Thyroid gland (tissue), 4 donors: ENCODE data around the gene SPECC1. TPM values are rescaled to one million over a fixed set of nuclear protein-coding genes. Genes with fewer than 3 reads are reported as not detected.
A peak's percentile ranks its signal among the peaks of the same experiment; 100 is the strongest.
"Not testable (repeated sequence)": the region's sequence is repeated elsewhere in the genome, so short reads cannot be mapped to it uniquely, and the experiment has no call there.

ENCODE experiments used
- DNase-seq, 2 donors: peaks; one replicate each; pipeline ENCODE4 v3.0.0-alpha.2; 2019
- H3K27ac ChIP-seq, 3 donors: fragments of 200-600 bp; sonication (generic); 1 replicate in 2 of 3; 2 replicates in 1 of 3; pipeline ENCODE4 v1.5.1; 2016 to 2019; ENCODE audit warnings: mild to moderate bottlenecking in 1 of 3, moderate library complexity in 1 of 3
- H3K27me3 ChIP-seq: fragments of 200-600 bp; sonication (generic); one replicate; pipeline ENCODE4 v1.5.1; 2019
- H3K36me3 ChIP-seq, 2 donors: fragments of 200-600 bp; sonication (generic); one replicate each; pipeline ENCODE4 v1.5.1; 2016 to 2019
- H3K4me1 ChIP-seq, 2 donors: fragments of 200-600 bp; sonication (generic); one replicate each; pipeline ENCODE4 v1.5.1; 2017 to 2019
- H3K4me3 ChIP-seq, 3 donors: fragments of 200-600 bp; sonication (generic); replicated peaks in 1 of 3; 1 replicate in 2 of 3; 2 replicates in 1 of 3; pipeline ENCODE4 v1.5.1; 2016; ENCODE audit warnings: mild to moderate bottlenecking in 1 of 3
- H3K9me3 ChIP-seq: fragments of 200-600 bp; sonication (generic); one replicate; pipeline ENCODE4 v1.5.1; 2017
- POLR2A ChIP-seq, 2 donors: fragments of 450-650 bp; IDR thresholded peaks; one replicate each; pipeline ENCODE4 v1.6.1; 2017; ENCODE audit warnings: antibody characterized with exemption in 2 of 2, mild to moderate bottlenecking in 2 of 2, moderate library complexity in 1 of 2
- WGBS, 2 donors: methylation state at CpG; one replicate each; pipeline ENCODE4 v1.1.5; 2017; 5-methylcytosine and 5-hydroxymethylcytosine counted together
- intact Hi-C: fragments of 100-400 bp; cut with DNase I; formaldehyde crosslinking; loops from one replicate; pipeline ENCODE4 v1.15.1; 2023
- total RNA-seq, 4 donors: library from RNA; depleted of rRNA; stranded (reverse); fragments of >200 nt; gene quantifications; one replicate each; pipeline ENCODE4 v1.2.3, GENCODE V29; 2016
- TF ChIP-seq, protein P1 (sequence below), 6 experiments: fragments of 200-600 bp in 3 of 6; fragments of 450-650 bp in 3 of 6; sonication (generic) in 3 of 6; IDR thresholded peaks; one replicate each; pipeline ENCODE4 v1.5.1; 2016 to 2019; ENCODE audit warnings: antibody characterized with exemption in 6 of 6, mild to moderate bottlenecking in 2 of 6, inconsistent platforms in 1 of 6, moderate library complexity in 1 of 6

The SPECC1 gene
- total RNA-seq, 4 donors from 2014 or later = 19.8 to 41.5 (median 24.4) TPM

DNA sequence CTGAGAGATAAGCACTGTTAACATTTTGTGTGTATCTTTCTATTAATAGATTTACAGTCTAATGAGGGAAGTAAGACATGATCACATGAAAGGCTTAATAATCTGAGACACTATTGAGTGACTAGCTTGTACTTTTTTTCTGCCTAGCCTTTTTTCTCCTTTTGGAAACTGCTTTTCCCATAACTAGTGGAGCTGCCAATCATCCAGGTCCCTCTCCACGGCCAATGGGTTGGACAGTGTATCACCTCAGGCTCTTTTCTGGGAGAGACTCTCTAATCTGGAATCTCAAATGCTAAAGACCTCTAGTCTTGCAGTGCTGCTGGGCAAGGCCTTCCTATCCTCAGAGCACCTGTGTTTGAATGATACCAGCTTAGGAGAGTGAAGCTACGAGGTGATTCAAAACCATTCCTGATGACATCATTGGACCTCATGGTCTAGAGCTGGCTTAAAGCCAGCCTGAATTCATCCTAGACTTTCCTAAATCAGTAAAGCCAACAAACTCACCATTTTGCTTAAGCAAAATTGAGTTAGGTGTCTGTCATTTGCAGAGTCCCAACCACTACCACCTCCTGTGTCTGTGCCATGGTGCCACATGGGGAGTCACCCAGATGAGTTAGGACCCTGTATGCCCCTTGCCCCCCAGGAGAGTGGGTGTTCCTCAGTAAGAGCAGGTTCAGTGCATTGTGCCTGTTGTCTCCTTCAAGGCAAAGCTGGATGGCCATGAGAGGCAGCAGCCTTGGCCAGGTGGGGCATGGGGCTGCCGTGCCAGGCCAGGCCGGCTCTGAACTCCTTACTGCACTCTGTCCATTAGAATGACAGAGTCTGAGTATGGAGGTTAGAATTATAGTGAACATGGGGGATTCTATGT lies 62.9 kb downstream of the SPECC1 start:
- H3K36me3 ChIP-seq = no peaks in the 10 kb centered on the region
- no peaks in the 10 kb centered on the region for H3K9me3 ChIP-seq
- H3K4me1 ChIP-seq = no peaks in the 10 kb centered on the region
- DNase-seq = no peak
- TF ChIP-seq POLR2A (IDR thresholded peaks at IDR 0.05) = no peak
- TF ChIP-seq, protein P1, sequence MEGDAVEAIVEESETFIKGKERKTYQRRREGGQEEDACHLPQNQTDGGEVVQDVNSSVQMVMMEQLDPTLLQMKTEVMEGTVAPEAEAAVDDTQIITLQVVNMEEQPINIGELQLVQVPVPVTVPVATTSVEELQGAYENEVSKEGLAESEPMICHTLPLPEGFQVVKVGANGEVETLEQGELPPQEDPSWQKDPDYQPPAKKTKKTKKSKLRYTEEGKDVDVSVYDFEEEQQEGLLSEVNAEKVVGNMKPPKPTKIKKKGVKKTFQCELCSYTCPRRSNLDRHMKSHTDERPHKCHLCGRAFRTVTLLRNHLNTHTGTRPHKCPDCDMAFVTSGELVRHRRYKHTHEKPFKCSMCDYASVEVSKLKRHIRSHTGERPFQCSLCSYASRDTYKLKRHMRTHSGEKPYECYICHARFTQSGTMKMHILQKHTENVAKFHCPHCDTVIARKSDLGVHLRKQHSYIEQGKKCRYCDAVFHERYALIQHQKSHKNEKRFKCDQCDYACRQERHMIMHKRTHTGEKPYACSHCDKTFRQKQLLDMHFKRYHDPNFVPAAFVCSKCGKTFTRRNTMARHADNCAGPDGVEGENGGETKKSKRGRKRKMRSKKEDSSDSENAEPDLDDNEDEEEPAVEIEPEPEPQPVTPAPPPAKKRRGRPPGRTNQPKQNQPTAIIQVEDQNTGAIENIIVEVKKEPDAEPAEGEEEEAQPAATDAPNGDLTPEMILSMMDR (IDR thresholded peaks at IDR 0.05) = no peak
- H3K27ac ChIP-seq = no peak overlapping the region
- 90 to 92% methylated on average over 4 of the region's 4 CpGs for WGBS, 2 donors
- intact Hi-C loops = no loop called here
- H3K27me3 ChIP-seq = no peaks in the 10 kb centered on the region
- no peak overlapping the region for H3K4me3 ChIP-seq

DNA sequence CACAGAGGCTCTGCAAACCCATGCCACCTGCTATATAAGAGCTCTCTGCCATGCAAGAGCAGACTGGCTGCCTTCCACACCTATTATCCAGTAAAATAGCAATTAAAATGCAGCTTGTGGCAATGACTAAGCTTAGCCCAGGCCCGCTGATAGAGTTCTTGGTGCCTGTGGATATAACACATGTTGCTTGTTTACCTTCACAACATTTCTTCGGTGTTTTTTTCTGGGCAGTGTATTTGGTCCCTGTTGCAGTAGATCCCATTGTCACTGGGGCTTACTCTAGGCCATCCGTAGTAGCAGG lies 63.5 kb downstream of the SPECC1 start:
- Histone ChIP-seq H3K4me1 (no peaks in the 10 kb centered on the region), H3K27ac (no peak overlapping the region)

DNA sequence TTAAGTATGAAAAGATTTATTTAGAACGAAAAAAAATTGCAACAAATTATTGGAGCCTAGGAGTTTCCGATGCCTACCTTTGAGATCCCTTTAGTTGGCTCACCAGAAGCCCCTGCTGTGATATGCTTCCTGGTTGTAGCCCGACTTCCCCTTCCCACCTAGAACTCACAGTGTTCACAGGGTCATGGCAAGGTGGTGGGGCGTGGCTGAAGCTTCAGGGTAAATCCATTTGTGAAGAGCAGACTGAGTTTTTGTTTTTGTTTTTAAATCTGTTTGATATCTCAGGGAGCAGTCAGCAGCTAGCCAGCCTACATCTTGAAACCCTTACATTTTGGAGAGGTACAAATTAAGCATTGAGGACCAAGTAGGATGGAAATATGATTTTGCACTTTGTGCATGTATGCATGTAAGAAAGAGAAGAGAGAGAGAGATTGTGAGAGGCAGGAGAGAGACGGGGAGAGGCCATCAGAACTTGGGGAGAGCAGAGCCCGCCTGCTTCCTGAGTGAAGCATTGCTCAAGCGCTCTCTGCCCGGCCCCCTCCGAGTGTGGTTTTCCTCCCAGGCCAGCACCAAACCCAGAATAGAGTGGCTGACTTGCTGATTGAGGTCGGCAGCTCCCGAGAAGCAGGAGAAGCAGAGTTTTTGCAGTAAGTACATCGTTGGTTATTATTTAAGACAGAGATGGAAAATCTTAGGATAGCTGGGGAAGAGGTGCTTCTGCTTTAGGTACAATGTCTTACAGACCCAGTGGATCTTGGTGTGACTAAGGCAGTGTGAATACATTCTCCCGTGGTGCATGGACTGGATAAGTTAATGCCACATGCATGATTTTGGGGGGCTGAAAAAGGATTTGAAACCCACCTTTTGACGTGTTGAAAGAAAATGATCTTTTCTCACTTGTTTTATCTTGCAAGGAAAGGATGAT lies 64.2 kb downstream of the SPECC1 start:
- TF ChIP-seq, protein P1 (IDR thresholded peaks at IDR 0.05) = no peak
- peak in 1 of 2 donors; percentile 27 for TF ChIP-seq POLR2A (IDR thresholded peaks at IDR 0.05)
- WGBS, 2 donors = 50 to 51% methylated on average over 14 of the region's 14 CpGs

More for the DNA sequence above, 63.5 kb downstream of the SPECC1 start:
- TF ChIP-seq POLR2A (IDR thresholded peaks at IDR 0.05) = no peak
- H3K36me3 ChIP-seq = no peaks in the 10 kb centered on the region
- intact Hi-C loops = no loop called here
- no peak overlapping the region for H3K4me3 ChIP-seq
- no peak for DNase-seq
- H3K27me3 ChIP-seq = no peaks in the 10 kb centered on the region
- WGBS, 2 donors = 92 to 98% methylated on average over 3 of the region's 3 CpGs
- no peaks in the 10 kb centered on the region for H3K9me3 ChIP-seq

DNA sequence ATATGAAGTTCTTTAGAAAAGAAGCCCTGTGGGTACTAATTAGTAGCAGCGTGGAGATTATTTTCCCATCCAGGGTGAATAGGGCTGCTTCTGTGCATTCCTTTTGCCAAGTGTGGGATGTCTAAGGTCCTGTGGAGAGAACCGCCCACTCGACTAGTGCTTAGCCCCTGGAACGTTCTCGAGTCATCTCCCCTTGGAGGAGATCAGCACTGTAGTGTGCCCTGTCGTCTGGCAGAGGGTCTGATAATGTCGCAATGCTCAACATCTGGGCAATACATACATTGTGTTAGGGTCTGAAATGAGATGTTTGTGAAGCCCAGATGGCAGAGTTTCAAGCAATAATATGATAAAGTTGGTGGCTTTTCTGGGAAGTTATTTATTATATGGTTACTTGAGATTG lies 64.8 kb downstream of the SPECC1 start:
- 43 to 45% methylated on average over 7 of the region's 7 CpGs for WGBS, 2 donors
- no peaks in the 10 kb centered on the region for H3K9me3 ChIP-seq
- no peaks in the 10 kb centered on the region for H3K27me3 ChIP-seq
- H3K4me3 ChIP-seq = no peak overlapping the region
- H3K27ac ChIP-seq = peak overlapping the region in 1 of 3 donors; percentile 14
- no peaks in the 10 kb centered on the region for H3K4me1 ChIP-seq
- no peak for DNase-seq
- intact Hi-C loops = no loop called here
- H3K36me3 ChIP-seq = no peaks in the 10 kb centered on the region
- no peak for TF ChIP-seq POLR2A (IDR thresholded peaks at IDR 0.05)
- TF ChIP-seq, protein P1 (IDR thresholded peaks at IDR 0.05) = no peak

More for the DNA sequence above, 64.2 kb downstream of the SPECC1 start:
- peak; percentile 8 to 12 for DNase-seq
- H3K36me3 ChIP-seq = no peaks in the 10 kb centered on the region
- no peak overlapping the region for H3K4me3 ChIP-seq
- H3K27ac ChIP-seq = no peak overlapping the region
- intact Hi-C loops = no loop called here
- no peaks in the 10 kb centered on the region for H3K9me3 ChIP-seq
- H3K4me1 ChIP-seq = no peaks in the 10 kb centered on the region
- H3K27me3 ChIP-seq = no peaks in the 10 kb centered on the region

DNA sequence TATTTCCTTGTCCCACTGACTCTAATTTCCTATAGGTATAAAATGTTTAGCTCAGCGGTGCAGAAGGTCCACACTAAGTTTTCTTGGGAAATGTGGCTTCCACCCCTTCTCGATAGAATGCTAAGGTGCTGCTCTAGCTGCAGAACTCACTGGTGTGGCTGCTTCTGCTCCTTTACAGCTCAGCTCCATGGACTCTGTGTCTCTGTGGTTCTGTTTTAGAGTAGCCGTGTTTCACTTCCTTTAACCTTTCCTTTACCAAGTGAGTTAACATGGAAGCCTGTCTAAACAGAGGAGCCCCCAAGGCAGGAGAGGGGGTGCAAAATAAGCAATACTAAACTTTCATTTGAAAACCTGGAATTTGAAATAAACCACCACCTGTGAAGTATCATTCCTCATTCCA lies 65.3 kb downstream of the SPECC1 start:
- H3K4me3 ChIP-seq = no peak overlapping the region
- H3K27me3 ChIP-seq = no peaks in the 10 kb centered on the region
- no peaks in the 10 kb centered on the region for H3K4me1 ChIP-seq
- no peaks in the 10 kb centered on the region for H3K36me3 ChIP-seq
- DNase-seq = no peak
- 78 to 84% methylated on average over 3 of the region's 3 CpGs for WGBS, 2 donors
- no peaks in the 10 kb centered on the region for H3K9me3 ChIP-seq
- peak overlapping the region in 1 of 3 donors; percentile 14 for H3K27ac ChIP-seq
- TF ChIP-seq, protein P1 (IDR thresholded peaks at IDR 0.05) = no peak
- no peak for TF ChIP-seq POLR2A (IDR thresholded peaks at IDR 0.05)
- intact Hi-C loops = no loop called here

DNA sequence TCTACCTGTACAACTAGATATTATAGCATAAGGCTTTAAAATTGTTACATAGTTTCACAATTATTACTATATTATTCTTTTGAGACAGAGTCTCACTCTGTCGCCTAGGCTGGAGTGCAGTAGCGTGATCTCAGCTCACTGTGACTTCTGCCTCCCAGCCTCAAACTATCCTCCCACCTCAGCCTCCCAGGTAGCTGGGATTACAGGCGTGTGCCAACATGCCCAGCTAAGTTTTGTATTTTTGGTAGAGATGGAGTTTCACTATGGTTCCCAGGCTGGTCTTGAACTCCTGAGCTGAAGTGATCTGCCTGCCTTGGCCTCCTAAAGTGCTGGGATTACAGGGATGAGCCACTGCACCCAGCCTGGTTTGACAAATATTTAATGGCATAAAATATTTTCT lies 67.0 kb downstream of the SPECC1 start:
- H3K4me1 ChIP-seq, H3K9me3 ChIP-seq, H3K4me3 ChIP-seq, H3K27ac ChIP-seq, H3K36me3 ChIP-seq, DNase-seq, intact Hi-C loops, H3K27me3 ChIP-seq: not testable (repeated sequence)
- 91 to 93% methylated on average over 3 of the region's 3 CpGs for WGBS, 2 donors
